ENCODE data around the gene PPM1A. TPM values are rescaled to one million over a fixed set of nuclear protein-coding genes. Genes with fewer than 3 reads are reported as not detected.
A peak's percentile ranks its signal among the peaks of the same experiment; 100 is the strongest.

Gene PPM1A
- polyA plus RNA-seq (ENCODE audit: insufficient read length in 3 of 3): 10 to 100 TPM; 82.8 to 84.4 (median 84.3) TPM

DNA sequence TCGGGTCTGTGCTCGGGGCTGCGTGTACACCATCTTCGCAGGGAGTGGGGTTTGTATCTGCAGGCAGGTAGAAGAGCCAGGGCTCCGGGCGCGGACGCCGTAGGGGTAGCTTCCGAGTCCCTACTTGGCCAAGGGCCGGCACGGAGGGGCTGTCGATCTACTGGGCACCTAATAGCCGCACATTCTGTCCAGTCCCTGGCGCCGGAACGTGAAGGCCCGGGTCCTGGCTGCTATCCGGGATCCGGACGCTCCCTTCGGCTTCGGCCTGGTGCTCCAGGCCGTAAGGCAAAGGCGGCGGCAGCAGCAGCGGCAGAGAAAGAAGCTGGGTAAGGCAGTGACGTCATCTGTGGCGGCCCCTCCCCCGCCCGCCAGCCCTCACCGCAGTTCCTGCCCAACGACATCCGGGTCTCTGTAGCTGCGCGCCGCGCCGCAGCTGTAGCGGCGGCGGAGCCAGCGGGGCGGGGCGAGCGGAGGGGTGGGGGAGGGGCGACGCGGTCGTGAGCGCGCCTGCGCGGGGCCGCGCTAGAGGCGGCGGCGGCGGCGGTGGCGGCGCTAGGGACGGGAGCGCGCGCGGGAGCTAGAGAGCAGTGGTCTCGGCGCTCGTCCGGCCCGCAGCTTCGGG, at the start of gene PPM1A:
Gene PPM1A, plus strand, starts transcription at position 525 of the 622 bp plus-strand sequence. CDS start 33,483 bp downstream, outside the sequence.
- DNase-seq (ENCODE audit: low read depth in 3 of 3, low spot score in 2 of 3): peak; percentile 85 to 88 (median 87)

- no peak for DNase-seq (ENCODE audit: low read depth in 3 of 3, low spot score in 2 of 3)
These were observed 49.7 kb upstream of the PPM1A start for GRCh38 chr14:60199321-60199720.

DNA sequence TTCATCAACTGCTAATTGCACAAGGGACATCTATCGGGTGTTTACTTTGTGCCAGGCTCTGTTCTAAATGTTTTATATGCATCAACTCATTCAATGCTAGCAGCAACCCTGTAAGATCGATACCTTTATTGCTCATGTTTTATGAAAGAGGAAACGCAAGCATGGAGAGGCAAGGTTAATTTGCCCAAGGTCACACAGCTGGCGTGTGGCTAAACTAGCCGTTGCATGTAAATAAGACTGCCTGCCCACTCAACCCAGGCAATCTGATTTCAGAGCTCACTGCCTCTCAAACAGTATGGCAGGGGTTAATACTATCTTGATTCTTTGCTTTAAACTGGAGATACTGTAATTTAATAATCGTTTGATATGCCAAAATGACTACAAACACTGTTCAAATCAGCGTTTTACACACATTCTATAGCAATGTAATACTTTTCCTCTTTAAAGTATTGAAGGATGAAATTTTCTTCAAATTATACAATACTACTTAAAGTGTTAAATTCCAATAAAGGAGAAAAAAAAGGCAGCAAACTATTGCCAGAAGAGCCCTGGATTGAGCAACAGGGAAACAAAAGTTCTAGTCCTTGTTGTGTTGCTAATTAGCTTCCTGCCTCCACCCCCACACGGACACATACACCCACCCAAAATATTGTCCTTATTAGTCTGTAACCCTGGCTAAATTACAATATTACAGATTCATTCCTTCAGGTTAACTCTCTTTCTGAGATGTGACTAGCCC, 44.7 kb upstream of the PPM1A start:
- no peak for DNase-seq (ENCODE audit: low read depth in 3 of 3, low spot score in 2 of 3)

- no peak for DNase-seq (ENCODE audit: low read depth in 3 of 3, low spot score in 2 of 3)
These were observed 43.9 kb upstream of the PPM1A start for GRCh38 chr14:60204843-60205774.

GRCh38 chr14:60206249-60206670, 42.8 kb upstream of the PPM1A start:
- DNase-seq (ENCODE audit: low read depth in 3 of 3, low spot score in 2 of 3): no peak

- DNase-seq (ENCODE audit: low read depth in 3 of 3, low spot score in 2 of 3): no peak
These were observed 42.0 kb upstream of the PPM1A start for GRCh38 chr14:60206837-60207533.

GRCh38 chr14:60210703-60211102, 38.3 kb upstream of the PPM1A start:
- DNase-seq (ENCODE audit: low read depth in 3 of 3, low spot score in 2 of 3): no peak

DNA sequence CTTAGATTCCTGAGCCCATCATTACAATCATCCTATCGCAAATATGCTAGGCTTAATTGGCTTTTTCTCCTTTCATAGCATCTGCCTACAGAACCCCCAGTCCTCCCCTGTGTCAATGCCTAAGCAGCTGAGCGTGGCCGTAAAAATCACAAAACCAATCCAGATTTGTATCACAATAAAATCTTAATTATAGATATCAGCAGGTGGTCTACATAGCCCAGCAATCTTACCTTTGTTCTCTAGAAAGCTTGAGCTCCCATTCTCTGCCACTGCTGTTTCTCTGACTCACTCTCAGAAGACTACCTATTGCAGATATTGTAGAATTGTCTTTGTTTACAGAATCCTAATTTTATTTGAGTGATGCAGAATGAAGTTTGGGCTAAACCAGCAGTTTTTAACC, 37.9 kb upstream of the PPM1A start:
- DNase-seq (ENCODE audit: low read depth in 3 of 3, low spot score in 2 of 3): no peak

DNA sequence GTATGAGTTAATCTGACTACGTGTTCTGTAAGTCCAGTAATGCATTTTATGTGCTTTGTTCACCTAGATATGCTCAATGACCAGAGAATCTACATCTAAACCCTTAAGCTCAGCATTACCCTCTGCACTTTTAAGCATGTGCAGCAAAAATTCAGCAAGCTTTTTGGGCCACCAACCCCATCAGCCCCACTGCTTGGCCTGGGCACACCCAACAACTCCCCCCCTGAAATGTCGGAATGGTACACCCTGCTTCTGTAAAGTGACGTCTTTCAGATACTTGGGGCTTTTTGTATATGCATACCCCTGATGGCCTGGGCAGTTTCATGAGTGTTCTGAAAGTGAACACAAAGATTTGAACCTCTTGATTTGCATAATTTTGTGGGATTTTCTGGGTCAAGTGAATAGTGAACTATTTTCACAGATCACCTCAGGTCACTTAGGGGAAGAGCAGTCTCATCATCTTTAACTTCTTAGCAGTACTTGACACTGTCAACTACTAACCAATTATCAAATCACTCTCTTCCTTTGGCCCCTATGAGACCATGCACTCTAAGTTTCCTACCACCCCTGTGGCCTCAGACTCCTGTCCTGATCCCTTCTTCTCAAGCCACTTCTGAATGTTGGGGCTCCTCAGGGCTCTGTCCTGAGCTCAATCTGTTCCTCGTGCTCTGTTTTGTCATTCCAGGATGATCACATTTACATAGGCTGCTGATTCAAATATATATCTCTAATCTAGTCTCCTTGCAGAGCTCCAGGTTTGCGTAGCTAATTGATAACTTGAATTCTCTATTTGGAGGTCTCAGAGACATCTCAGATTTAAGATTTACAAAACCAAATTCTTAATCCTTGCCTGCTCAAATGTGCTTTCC, 36.3 kb upstream of the PPM1A start:
- no peak for DNase-seq (ENCODE audit: low read depth in 3 of 3, low spot score in 2 of 3)

DNA sequence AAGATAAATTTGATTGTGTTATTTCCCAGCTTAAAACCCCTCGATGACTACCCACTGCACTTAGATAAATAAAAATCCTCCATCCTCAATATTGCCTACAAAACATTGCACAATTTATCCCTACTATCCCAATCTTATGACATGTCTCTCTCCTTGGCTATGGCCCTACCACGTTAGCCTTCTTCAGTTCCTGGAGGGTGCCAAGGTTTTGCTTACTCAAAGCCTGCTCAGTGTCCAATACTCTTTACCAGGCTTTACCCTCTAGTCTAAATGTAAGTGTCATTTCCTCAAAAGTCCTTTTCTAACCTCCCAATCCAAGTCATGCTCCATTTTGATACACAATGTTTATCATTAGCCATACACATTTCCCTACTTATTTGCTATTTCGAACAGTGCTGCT, 35.0 kb upstream of the PPM1A start:
- no peak for DNase-seq (ENCODE audit: low read depth in 3 of 3, low spot score in 2 of 3)

DNA sequence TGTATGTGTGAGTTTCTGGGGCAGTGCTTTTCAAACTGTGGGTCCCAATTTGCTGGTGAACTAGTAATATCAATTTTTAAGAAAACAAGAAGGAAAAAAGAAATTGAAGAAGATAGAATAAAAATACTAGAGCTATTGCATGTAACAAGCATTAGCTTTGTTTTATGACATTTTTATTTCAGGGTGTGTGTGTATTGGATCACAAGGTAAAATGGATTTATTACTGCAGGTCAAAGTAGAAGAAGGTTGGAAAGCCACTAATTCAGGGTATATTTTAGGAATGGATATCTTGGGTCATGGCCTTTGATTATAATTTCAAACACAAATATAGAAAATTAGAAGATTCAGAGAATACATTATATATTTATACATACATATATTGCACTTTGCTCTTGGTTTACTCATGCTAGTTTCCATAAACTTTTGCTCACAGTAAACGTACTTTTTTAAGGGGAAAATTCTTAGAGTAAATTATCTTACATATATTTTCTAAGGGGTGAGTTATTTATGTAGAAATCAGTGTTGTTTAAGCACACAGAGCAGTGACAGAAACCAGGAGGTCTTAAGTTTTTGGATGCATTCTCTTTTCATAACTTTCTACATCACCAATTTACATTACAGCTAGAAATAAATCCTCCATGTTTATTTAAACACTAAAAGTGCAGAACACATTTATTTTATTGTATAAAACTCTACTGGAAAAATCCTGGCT, 34.5 kb upstream of the PPM1A start:
- no peak for DNase-seq (ENCODE audit: low read depth in 3 of 3, low spot score in 2 of 3)

- DNase-seq (ENCODE audit: low read depth in 3 of 3, low spot score in 2 of 3): no peak
These were observed 33.9 kb upstream of the PPM1A start for GRCh38 chr14:60215127-60215444.

GRCh38 chr14:60215520-60216420, 33.3 kb upstream of the PPM1A start:
- no peak for DNase-seq (ENCODE audit: low read depth in 3 of 3, low spot score in 2 of 3)

DNA sequence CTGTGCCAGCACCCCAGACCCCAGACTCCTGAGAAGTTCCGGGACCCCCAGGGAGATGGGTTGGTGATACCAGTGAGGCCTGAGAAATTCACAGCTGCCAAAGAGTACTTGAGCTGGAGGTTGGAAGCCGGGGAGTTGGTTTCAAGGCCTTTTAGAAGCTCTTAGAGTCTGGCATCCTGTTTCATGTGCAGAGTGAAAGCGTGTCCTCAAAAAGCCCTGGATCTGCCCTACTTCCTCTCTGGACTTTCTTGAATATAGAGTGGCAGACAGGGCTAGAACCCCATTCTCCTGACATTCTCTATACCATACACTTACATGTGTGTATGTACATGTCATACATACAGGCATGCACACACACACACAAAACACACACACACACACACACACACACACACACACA, 31.3 kb upstream of the PPM1A start:
- no peak for DNase-seq (ENCODE audit: low read depth in 3 of 3, low spot score in 2 of 3)

DNA sequence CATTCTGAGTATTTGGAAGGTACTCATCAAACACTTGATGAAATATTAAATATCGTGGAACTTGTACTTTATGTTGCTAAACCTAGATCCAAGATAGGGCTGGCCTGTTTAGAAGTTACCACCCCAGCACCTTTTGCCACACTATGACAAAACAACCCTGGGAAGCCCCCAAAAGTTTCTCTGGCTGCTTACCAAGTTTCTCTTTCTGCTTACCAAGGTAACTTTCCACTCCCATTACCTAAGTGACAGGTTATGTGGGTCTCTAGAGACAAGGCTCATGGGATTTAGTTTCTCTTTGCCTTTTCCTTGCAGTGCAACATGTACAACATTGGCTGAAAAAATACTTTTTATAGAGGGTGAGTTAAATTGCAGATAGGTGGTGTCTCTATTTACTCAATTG, 28.9 kb upstream of the PPM1A start:
- no peak for DNase-seq (ENCODE audit: low read depth in 3 of 3, low spot score in 2 of 3)

DNA sequence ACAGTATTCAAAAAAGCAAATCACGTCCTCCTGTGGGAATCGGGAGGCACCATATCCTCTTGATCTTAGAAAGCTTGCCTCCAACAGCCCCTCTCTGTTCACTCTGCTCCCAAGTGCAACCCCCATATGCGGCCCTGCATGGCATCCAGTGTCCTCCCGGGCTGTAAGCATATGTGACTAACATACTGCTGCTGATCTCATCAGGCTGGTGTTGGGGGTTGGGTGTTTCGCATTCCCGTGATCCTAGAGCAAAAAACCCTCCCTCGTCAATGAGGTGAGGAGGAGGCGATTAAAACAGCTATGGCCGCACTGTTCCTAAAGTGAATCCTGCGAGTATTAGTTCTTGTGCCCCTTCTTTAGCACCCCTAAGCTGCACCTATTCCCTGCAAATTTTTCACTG, 28.1 kb upstream of the PPM1A start:
- no peak for DNase-seq (ENCODE audit: low read depth in 3 of 3, low spot score in 2 of 3)

GRCh38 chr14:60221457-60221856, 27.6 kb upstream of the PPM1A start:
- DNase-seq (ENCODE audit: low read depth in 3 of 3, low spot score in 2 of 3): no peak

DNA sequence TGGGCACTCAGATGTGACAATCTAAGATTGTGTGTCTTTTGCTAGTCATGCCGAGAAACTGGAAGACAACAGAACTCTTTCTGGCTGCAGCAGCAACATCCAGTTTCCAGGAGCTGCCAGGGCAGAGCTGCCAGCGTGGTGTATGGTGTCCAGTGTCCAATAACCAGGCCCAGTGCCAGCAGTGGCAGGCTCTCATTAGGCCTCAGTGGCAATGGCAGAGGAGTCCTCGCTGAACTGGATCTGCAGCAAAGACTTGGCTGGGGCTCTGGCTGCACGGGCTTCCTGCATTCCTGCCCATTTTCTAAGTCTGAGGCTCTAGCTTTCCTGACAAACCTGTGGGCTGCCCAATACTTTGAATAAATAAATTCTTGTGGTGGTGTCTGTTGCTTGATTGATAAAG, 26.2 kb upstream of the PPM1A start:
- DNase-seq (ENCODE audit: low read depth in 3 of 3, low spot score in 2 of 3): no peak
